NB4 (cell line): Measurements from ENCODE around the gene TMEM131L.
"Not testable (repeated sequence)": the region's sequence is repeated elsewhere in the genome, so short reads cannot be mapped to it uniquely, and the experiment has no call there.

Experiments
- DNase-seq: peaks from one replicate; pipeline ENCODE4 v3.0.0; 2010; ENCODE audit warnings: low read depth
- H3K4me3 ChIP-seq: one replicate; pipeline ENCODE4 v1.5.1; 2011; ENCODE audit warnings: mild to moderate bottlenecking, low read depth, low read length, moderate library complexity
- CTCF ChIP-seq: IDR thresholded peaks from one replicate; pipeline ENCODE4 v1.5.1; 2012; ENCODE audit warnings: low read depth, low read length
- MAX ChIP-seq: IDR thresholded peaks from 2 replicates; pipeline ENCODE4 v1.6.1; 2011; ENCODE audit warnings: low read depth, low read length
- MYC ChIP-seq: IDR thresholded peaks from 2 replicates; pipeline ENCODE4 v1.6.1; 2011; ENCODE audit warnings: low read depth, low read length
- POLR2A ChIP-seq: IDR thresholded peaks from 2 replicates; pipeline ENCODE4 v1.6.1; 2011; ENCODE audit warnings: mild to moderate bottlenecking; ENCODE audit not compliant: insufficient read length; ENCODE audit errors: extremely low read depth

Gene TMEM131L

DNA sequence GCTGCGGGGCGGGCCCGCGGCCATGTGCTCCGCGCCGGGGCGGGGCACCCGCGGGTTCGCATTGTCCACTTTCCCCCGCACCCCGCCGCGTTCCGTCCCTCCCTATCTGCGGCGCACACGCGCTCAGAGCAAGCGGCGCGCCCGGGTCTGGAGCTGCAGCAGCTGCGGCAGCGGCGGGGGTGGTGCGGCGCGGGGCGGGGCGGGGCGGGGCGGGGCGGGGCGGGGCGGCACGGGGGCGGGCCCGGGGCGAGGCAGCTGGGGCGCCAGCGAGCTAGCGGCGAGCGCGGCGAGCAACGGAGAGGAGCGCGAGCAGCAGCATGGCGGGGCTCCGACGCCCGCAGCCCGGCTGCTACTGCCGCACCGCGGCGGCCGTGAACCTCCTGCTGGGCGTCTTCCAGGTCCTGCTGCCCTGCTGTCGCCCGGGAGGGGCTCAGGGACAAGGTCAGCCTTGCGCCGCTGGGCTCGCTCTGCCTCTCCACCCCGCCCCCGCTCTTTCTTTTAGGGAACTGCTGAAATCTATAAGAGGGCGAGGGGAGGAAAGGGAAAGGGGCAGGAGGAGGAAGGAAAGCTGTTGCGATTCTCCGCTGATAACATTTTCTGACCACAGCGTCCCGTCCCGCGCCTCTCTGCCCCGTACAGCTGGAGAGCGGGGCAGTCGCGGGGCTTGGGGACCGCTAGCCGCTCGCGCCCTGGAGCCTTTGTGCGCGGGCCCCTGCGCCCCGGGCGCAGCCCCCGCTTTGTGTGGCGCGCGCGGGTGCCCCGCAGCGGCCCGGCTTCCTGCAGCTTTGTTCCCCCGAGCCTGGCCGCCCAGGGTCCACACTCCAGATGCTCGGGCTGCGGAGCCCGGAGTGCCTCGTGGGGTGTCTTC lies at the start of gene TMEM131L:
Gene TMEM131L, plus strand, starts transcription at position 280 of the 868 bp plus-strand sequence. Its CDS starts 38 bp downstream, at position 318.
- peak; percentile 85 for DNase-seq
- H3K4me3 ChIP-seq, result peak within 1 kb of the TSS; percentile 82
- TF ChIP-seq MAX (0 out of 2 replicates have a peak, but pooled peaks have one; percentile 19), POLR2A (peak; percentile 53), CTCF (no peak), MYC (no peak; the same call in 1 of the 2 replicates)

DNA sequence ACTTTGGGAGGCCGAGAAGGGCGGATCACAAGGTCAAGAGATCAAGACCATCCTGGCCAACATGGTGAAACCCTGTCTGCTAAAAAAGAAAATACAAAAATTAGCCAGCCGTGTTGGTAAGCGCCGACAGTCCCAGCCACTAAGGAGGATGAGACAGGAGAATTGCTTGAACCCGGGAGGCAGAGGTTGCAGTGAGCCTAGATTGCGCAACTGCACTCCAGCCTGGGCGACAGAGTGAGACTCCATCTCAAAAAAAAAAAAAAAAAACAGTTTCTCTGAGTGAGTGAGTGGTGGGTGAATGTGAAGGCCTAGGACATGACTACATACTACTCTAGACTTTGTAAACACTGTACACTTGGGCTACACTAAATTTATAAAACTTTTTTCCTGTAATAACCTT lies 49.7 kb upstream of the TMEM131L start:
- H3K4me3 ChIP-seq, DNase-seq: not testable (repeated sequence)

- H3K4me3 ChIP-seq, result no peak overlapping the region
- TF ChIP-seq POLR2A (no peak), MYC (no peak), CTCF (no peak), MAX (no peak)
- peak; percentile 48 for DNase-seq
Measured at GRCh38 chr4:153418121-153418520, 48.0 kb upstream of the TMEM131L start.

DNA sequence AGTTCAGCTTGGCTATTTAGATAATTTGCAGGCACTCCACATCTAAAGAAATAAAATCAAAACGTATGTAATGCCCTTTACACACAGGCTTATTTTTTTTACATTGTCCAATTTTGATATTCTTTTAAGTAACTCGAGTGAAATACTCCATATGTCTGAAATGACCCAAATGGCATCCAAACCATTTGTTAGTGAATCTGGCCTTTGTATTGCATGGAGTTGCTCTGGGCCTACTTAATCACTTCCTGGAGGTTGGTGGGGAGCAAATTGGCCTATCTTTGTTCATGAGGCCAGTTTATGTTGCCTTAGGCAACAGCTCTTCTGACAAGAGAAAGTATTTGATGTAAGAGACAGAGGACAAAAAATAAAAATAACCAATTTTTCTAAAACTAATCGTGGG lies 47.6 kb upstream of the TMEM131L start:
- TF ChIP-seq CTCF (no peak), MYC (no peak), MAX (no peak), POLR2A (no peak)
- no peak overlapping the region for H3K4me3 ChIP-seq
- DNase-seq, result no peak

DNA sequence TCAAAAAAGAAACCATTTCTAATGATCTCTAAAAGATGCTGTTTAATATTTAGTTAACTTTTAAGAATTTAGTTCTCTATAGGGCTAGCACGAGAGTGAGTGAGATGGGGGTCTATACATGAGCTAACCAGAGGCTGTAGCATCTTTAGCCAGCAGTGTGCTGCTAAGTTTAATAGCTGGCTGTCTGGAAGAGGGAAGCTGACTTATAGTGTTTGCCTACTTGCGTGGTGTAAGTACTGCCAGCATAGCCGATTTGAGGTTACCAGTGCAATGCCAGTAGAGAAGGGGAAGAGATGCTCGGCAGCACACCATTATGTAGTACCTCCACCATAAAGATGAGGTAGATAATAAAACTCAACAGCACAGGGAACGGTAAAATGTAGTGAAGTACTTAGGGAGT lies 47.1 kb upstream of the TMEM131L start:
- TF ChIP-seq CTCF, result no peak
- no peak for TF ChIP-seq POLR2A
- TF ChIP-seq MYC, result no peak
- no peak for TF ChIP-seq MAX
- no peak for DNase-seq
- no peak overlapping the region for H3K4me3 ChIP-seq

GRCh38 chr4:153419673-153420278 lies 46.4 kb upstream of the TMEM131L start:
- no peak for DNase-seq
- TF ChIP-seq CTCF (no peak), MYC (no peak), MAX (no peak), POLR2A (no peak)
- H3K4me3 ChIP-seq, result no peak overlapping the region
